Thoracic aorta (tissue), 2 donors: Measurements from ENCODE around the gene CLCN4. TPM values are rescaled to one million over a fixed set of nuclear protein-coding genes. Genes with fewer than 3 reads are reported as not detected.

Source experiments
- ATAC-seq: fragments of 150-250 bp; one replicate; pipeline ENCODE4 v1.8.0; 2017; ENCODE audit warnings: low read depth; ENCODE audit not compliant: insufficient number of reproducible peaks, low FRiP score
- DNase-seq: peaks from one replicate; pipeline ENCODE4 v3.0.0-alpha.2; 2020; ENCODE audit warnings: low spot score
- H3K27ac ChIP-seq, 2 donors: fragments of 200-600 bp; sonication (generic); 1 replicate in 1 of 2; 2 replicates in 1 of 2; pipeline ENCODE4 v1.5.1; 2016; ENCODE audit warnings: mild to moderate bottlenecking in 2 of 2, moderate library complexity in 2 of 2
- H3K27me3 ChIP-seq: fragments of 200-600 bp; sonication (generic); replicated peaks from 2 replicates; pipeline ENCODE4 v1.6.0; 2016; ENCODE audit warnings: mild to moderate bottlenecking; ENCODE audit not compliant: insufficient read depth
- H3K36me3 ChIP-seq: fragments of 200-600 bp; sonication (generic); one replicate; pipeline ENCODE4 v1.5.1; 2016
- H3K4me1 ChIP-seq, 2 donors: fragments of 200-600 bp; sonication (generic); 1 replicate in 1 of 2; 2 replicates in 1 of 2; pipeline versions ENCODE4 v1.5.1 to v1.6.0; 2016; ENCODE audit warnings: low read depth in 2 of 2, mild to moderate bottlenecking in 1 of 2; ENCODE audit not compliant: control insufficient read depth in 1 of 2
- H3K4me3 ChIP-seq: fragments of 200-600 bp; sonication (generic); 2 replicates; pipeline ENCODE4 v1.5.1; 2016; ENCODE audit warnings: mild to moderate bottlenecking
- H3K9me3 ChIP-seq: fragments of 200-600 bp; sonication (generic); 2 replicates; pipeline ENCODE4 v1.5.1; 2016
- total RNA-seq, 2 donors: library from RNA; depleted of rRNA; stranded (reverse); fragments of >200 nt; gene quantifications; one replicate each; pipeline versions ENCODE4 v1.1.0 to v1.2.3, GENCODE V29; 2016
- TF ChIP-seq, protein P1 (sequence below): fragments of 200-600 bp; sonication (generic); IDR thresholded peaks from one replicate; pipeline ENCODE4 v1.5.1; 2019; ENCODE audit warnings: antibody characterized with exemption

CLCN4 gene
- total RNA-seq, 2 donors from 2014 or later, result 3.5 to 5.6 TPM

DNA sequence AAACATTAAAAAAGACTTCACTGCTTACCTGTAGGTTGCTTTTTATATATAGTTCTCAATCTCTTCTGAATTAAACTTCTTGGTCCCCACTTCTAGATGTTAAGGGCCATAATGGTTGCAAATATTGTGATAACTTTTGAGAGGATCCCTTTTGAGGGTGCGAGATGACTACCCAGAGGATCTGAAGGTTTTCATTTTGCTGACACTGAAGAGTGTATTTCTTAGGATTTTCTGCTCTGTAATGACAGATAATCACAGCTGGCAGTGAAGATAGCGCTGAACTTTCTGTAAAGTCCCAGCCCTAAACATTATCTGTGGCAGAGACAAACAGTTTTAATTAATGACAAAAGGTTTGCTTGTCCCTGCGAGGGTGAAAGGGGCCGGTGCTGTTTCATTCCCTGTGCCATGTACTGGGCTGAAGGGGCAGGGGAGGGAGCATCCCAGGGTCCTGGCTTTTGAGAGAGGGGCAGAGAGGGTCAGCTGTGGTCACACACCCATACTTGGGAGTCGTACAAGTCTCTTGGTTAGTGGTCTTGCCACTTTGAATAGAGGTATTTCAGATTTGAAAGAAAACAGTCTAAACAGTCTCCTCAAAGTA lies 22.2 kb downstream of the CLCN4 start:
- H3K4me1 ChIP-seq, result peaks cover 0 to 26% of the 10 kb centered on the region in 2 donors
- TF ChIP-seq, protein P1, sequence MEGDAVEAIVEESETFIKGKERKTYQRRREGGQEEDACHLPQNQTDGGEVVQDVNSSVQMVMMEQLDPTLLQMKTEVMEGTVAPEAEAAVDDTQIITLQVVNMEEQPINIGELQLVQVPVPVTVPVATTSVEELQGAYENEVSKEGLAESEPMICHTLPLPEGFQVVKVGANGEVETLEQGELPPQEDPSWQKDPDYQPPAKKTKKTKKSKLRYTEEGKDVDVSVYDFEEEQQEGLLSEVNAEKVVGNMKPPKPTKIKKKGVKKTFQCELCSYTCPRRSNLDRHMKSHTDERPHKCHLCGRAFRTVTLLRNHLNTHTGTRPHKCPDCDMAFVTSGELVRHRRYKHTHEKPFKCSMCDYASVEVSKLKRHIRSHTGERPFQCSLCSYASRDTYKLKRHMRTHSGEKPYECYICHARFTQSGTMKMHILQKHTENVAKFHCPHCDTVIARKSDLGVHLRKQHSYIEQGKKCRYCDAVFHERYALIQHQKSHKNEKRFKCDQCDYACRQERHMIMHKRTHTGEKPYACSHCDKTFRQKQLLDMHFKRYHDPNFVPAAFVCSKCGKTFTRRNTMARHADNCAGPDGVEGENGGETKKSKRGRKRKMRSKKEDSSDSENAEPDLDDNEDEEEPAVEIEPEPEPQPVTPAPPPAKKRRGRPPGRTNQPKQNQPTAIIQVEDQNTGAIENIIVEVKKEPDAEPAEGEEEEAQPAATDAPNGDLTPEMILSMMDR, result no peak
- ATAC-seq (no peak), DNase-seq (no peak)
- no peaks in the 10 kb centered on the region for H3K27me3 ChIP-seq
- no peaks in the 10 kb centered on the region for H3K9me3 ChIP-seq
- no peaks in the 10 kb centered on the region for H3K36me3 ChIP-seq
- H3K4me3 ChIP-seq, result no peak overlapping the region
- no peak overlapping the region for H3K27ac ChIP-seq

DNA sequence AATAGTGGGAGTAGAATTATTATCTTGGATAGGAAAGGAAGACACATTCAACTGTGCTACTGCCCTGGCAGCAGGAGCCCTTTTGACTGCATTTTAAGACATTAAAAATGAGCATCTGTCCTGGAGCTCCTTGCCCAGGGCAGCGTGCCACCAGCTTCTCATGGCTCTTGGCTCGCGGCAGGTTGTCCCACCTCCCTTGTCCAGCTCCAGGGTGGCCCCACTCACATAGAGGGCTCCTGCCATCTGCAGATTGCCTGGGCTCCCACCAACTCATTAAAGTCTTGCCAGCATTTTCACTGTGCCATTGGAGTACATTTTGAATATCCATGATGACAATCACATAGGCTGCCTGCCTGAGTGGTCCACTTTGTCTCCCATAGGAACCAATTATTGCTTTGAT lies 27.0 kb downstream of the CLCN4 start:
- Histone ChIP-seq H3K4me3 (no peak overlapping the region), H3K27ac (no peak overlapping the region), H3K36me3 (no peaks in the 10 kb centered on the region), H3K9me3 (no peaks in the 10 kb centered on the region), H3K27me3 (no peaks in the 10 kb centered on the region), H3K4me1 (no peaks in the 10 kb centered on the region)
- DNase-seq (no peak), ATAC-seq (no peak)
- TF ChIP-seq, protein P1, result no peak

DNA sequence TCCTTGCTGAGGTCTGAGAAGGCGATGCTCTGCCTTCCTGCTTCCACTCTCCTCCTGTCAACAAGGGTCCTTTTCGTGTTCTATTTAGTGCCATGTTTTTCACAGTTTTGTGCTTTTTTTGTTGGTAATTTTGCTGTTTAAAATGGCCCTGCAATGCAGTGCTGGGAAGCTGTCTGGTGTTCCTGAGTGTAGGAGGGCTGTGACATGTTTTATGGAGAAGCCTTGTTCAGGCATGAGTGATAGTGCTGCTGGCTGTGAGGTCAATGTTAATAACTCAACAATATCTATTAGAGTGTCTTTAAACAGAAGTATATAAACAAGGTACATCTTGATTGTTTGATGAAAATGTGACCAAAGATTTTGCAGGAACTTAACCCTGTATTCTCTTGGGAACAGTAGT lies 27.6 kb downstream of the CLCN4 start:
- Histone ChIP-seq H3K4me3 (no peak overlapping the region), H3K27me3 (no peaks in the 10 kb centered on the region), H3K9me3 (no peaks in the 10 kb centered on the region), H3K4me1 (no peaks in the 10 kb centered on the region), H3K27ac (no peak overlapping the region), H3K36me3 (no peaks in the 10 kb centered on the region)
- no peak for ATAC-seq
- TF ChIP-seq, protein P1, result no peak
- no peak for DNase-seq

DNA sequence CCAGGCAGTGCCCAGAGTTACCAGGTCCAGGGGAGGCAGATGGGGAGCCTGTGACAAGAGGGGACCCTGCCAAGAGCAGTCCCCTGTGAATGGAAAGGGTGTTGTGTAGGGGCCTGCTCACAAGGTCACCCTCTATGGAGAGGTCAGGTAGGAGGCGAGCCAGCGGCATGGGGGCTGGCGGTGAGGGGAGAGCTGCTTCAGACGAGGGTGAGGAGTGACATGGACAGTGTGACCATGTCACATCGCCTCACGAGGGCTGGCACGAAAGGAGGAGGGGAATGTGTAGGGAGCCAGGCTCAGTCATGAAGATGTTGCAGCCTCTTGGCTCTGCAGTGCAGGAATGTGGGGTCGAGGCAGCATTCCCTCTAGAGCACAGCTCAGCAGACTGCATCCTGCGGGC lies 29.6 kb downstream of the CLCN4 start:
- no peaks in the 10 kb centered on the region for H3K36me3 ChIP-seq
- H3K9me3 ChIP-seq, result no peaks in the 10 kb centered on the region
- no peak for ATAC-seq
- TF ChIP-seq, protein P1, result no peak
- no peaks in the 10 kb centered on the region for H3K27me3 ChIP-seq
- H3K27ac ChIP-seq, result no peak overlapping the region
- H3K4me1 ChIP-seq, result no peaks in the 10 kb centered on the region
- H3K4me3 ChIP-seq, result no peak overlapping the region
- no peak for DNase-seq

DNA sequence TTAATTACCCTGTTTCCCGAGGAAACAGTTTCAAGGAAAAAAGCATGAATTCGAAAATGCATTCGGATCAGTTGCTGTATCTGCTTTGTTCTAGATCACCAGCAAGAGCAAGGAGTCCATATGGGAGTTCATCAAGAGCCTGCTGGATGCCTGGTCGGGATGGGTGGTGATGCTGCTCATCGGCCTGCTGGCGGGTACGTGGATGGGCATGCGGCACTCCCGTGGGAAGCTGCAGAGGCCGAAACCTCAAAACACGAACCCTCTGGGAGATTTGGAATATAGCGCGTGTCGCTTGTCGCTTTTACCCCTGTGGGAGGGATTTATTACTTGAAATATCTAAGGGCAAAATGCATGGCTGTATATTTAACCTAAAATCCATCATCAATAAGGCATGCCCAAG lies 30.6 kb downstream of the CLCN4 start:
- Histone ChIP-seq H3K9me3 (no peaks in the 10 kb centered on the region), H3K36me3 (no peaks in the 10 kb centered on the region), H3K4me1 (no peaks in the 10 kb centered on the region), H3K27me3 (no peaks in the 10 kb centered on the region), H3K4me3 (no peak overlapping the region), H3K27ac (no peak overlapping the region)
- DNase-seq (no peak), ATAC-seq (no peak)
- TF ChIP-seq, protein P1, result no peak
